Chondrocyte (in vitro differentiated cells): ENCODE data around the gene RNF10. TPM values are rescaled to one million over a fixed set of nuclear protein-coding genes. Genes with fewer than 3 reads are reported as not detected.
"Not testable (repeated sequence)": the region's sequence is repeated elsewhere in the genome, so short reads cannot be mapped to it uniquely, and the experiment has no call there.

Experiments
- DNase-seq: peaks from one replicate; pipeline ENCODE4 v3.0.0; 2021; ENCODE audit warnings: mixed read lengths, low spot score
- H3K27ac Mint-ChIP-seq: one replicate; pipeline ENCODE4 v1.8.0; 2021; ENCODE audit warnings: mild to moderate bottlenecking, moderate library complexity, mixed read lengths; ENCODE audit not compliant: unreplicated experiment
- H3K27me3 Mint-ChIP-seq: 2 replicates; pipeline ENCODE4 v1.8.0; 2021; ENCODE audit warnings: low read depth, mixed read lengths
- H3K36me3 Mint-ChIP-seq: 2 replicates; pipeline ENCODE4 v1.8.0; 2021; ENCODE audit warnings: low read depth, mixed read lengths
- H3K4me1 Mint-ChIP-seq: 2 replicates; pipeline ENCODE4 v1.8.0; 2021; ENCODE audit warnings: low read depth, mild to moderate bottlenecking, mixed read lengths
- H3K4me3 Mint-ChIP-seq: one replicate; pipeline ENCODE4 v1.8.0; 2021; ENCODE audit warnings: mild to moderate bottlenecking, moderate library complexity, mixed read lengths; ENCODE audit not compliant: unreplicated experiment
- H3K9me3 Mint-ChIP-seq: 2 replicates; pipeline ENCODE4 v1.8.0; 2021; ENCODE audit warnings: low read depth, mixed read lengths
- CTCF ChIP-seq: fragments of 200-600 bp; sonication (generic); IDR thresholded peaks from 2 replicates; pipeline ENCODE4 v1.5.0; 2021; ENCODE audit warnings: antibody characterized with exemption, mild to moderate bottlenecking, moderate library complexity
- total RNA-seq: library from RNA; stranded (reverse); gene quantifications from 3 replicates; pipeline ENCODE4 v1.2.1, GENCODE V29; 2021

Gene RNF10
- total RNA-seq, 1 donor from 2014 or later = 136 TPM

- Mint-ChIP-seq H3K27me3 (no peaks in the 10 kb centered on the region), H3K27ac (peak overlapping the region; percentile 100), H3K9me3 (no peaks in the 10 kb centered on the region), H3K4me3 (peak overlapping the region; percentile 97), H3K4me1 (peaks cover 23% of the 10 kb centered on the region), H3K36me3 (no peaks in the 10 kb centered on the region)
- no peak for TF ChIP-seq CTCF
- no peak for DNase-seq
Measured at GRCh38 chr12:120529641-120530417, 4.3 kb upstream of the RNF10 start.

- H3K36me3 Mint-ChIP-seq, H3K9me3 Mint-ChIP-seq, DNase-seq, H3K4me3 Mint-ChIP-seq, H3K27ac Mint-ChIP-seq, H3K27me3 Mint-ChIP-seq: not testable (repeated sequence)
- H3K4me1 Mint-ChIP-seq = peaks cover 26% of the 10 kb centered on the region
Measured at GRCh38 chr12:120530418-120530761, 3.8 kb upstream of the RNF10 start.

- no peak overlapping the region for H3K4me3 Mint-ChIP-seq
- H3K9me3 Mint-ChIP-seq = no peaks in the 10 kb centered on the region
- peaks cover 47% of the 10 kb centered on the region for H3K4me1 Mint-ChIP-seq
- no peak for TF ChIP-seq CTCF
- H3K27me3 Mint-ChIP-seq = no peaks in the 10 kb centered on the region
- H3K36me3 Mint-ChIP-seq = no peaks in the 10 kb centered on the region
- no peak overlapping the region for H3K27ac Mint-ChIP-seq
- DNase-seq = no peak
Measured at GRCh38 chr12:120532701-120533238, 1.4 kb upstream of the RNF10 start.

- H3K27ac Mint-ChIP-seq = peak overlapping the region; percentile 94
- no peaks in the 10 kb centered on the region for H3K27me3 Mint-ChIP-seq
- no peaks in the 10 kb centered on the region for H3K9me3 Mint-ChIP-seq
- H3K4me3 Mint-ChIP-seq = peak overlapping the region; percentile 88
- TF ChIP-seq CTCF = peak; percentile 39
- DNase-seq = peak; percentile 91
- H3K4me1 Mint-ChIP-seq = peaks cover 50% of the 10 kb centered on the region
- H3K36me3 Mint-ChIP-seq = no peaks in the 10 kb centered on the region
Measured at GRCh38 chr12:120534703-120535655, 823 bp downstream of the RNF10 start.

- DNase-seq = no peak
- H3K9me3 Mint-ChIP-seq = no peaks in the 10 kb centered on the region
- H3K27me3 Mint-ChIP-seq = no peaks in the 10 kb centered on the region
- peaks cover 58% of the 10 kb centered on the region for H3K4me1 Mint-ChIP-seq
- H3K27ac Mint-ChIP-seq = no peak overlapping the region
- peak overlapping the region; percentile 88 for H3K4me3 Mint-ChIP-seq
- no peak for TF ChIP-seq CTCF
- no peaks in the 10 kb centered on the region for H3K36me3 Mint-ChIP-seq
Measured at GRCh38 chr12:120536064-120536791, 2.1 kb downstream of the RNF10 start.
